ENCODE data around the gene NEK10.
A peak's percentile ranks its signal among the peaks of the same experiment; 100 is the strongest.
"Not testable (repeated sequence)": the region's sequence is repeated elsewhere in the genome, so short reads cannot be mapped to it uniquely, and the experiment has no call there.

Gene NEK10

GRCh38 chr3:27352047-27352446, 17.1 kb downstream of the NEK10 start:
- FAIRE-seq: no peak
- no peak for DNase-seq (ENCODE audit: low spot score)

GRCh38 chr3:27349832-27350231, 19.4 kb downstream of the NEK10 start:
- FAIRE-seq: peak; percentile 30

GRCh38 chr3:27345959-27346865, 23.0 kb downstream of the NEK10 start:
- FAIRE-seq: no peak

More at GRCh38 chr3:27349832-27350231, 19.4 kb downstream of the NEK10 start:
- DNase-seq (ENCODE audit: low spot score): no peak

GRCh38 chr3:27345493-27345892, 23.7 kb downstream of the NEK10 start:
- DNase-seq (ENCODE audit: low spot score) (no peak), FAIRE-seq (no peak)

More at GRCh38 chr3:27345959-27346865, 23.0 kb downstream of the NEK10 start:
- no peak for DNase-seq (ENCODE audit: low spot score)

- no peak for DNase-seq (ENCODE audit: low spot score)
- FAIRE-seq: no peak
These were observed 24.1 kb downstream of the NEK10 start for GRCh38 chr3:27345045-27345444.

GRCh38 chr3:27344192-27344591, 25.0 kb downstream of the NEK10 start:
- no peak for FAIRE-seq
- no peak for DNase-seq (ENCODE audit: low spot score)

- DNase-seq (ENCODE audit: low spot score) (no peak), FAIRE-seq (no peak)
These were observed 26.9 kb downstream of the NEK10 start for GRCh38 chr3:27342267-27342666.

GRCh38 chr3:27340534-27340933, 28.6 kb downstream of the NEK10 start:
- DNase-seq (ENCODE audit: low spot score) (no peak), FAIRE-seq (no peak)

GRCh38 chr3:27335571-27335970, 33.6 kb downstream of the NEK10 start:
- DNase-seq (ENCODE audit: low spot score) (no peak), FAIRE-seq (no peak)

- FAIRE-seq (peak; percentile 66), DNase-seq (ENCODE audit: low spot score) (no peak)
These were observed 35.3 kb downstream of the NEK10 start for GRCh38 chr3:27333843-27334242.

- FAIRE-seq; DNase-seq (ENCODE audit: low spot score): not testable (repeated sequence)
These were observed 40.0 kb downstream of the NEK10 start for GRCh38 chr3:27328982-27329762.

GRCh38 chr3:27326629-27327545, 42.3 kb downstream of the NEK10 start:
- peak; percentile 62 for DNase-seq (ENCODE audit: low spot score)
- FAIRE-seq: peak; percentile 71

GRCh38 chr3:27326202-27326601, 43.0 kb downstream of the NEK10 start:
- DNase-seq (ENCODE audit: low spot score): no peak
- FAIRE-seq: no peak

GRCh38 chr3:27325419-27325818, 43.8 kb downstream of the NEK10 start:
- FAIRE-seq (no peak), DNase-seq (ENCODE audit: low spot score) (no peak)

GRCh38 chr3:27324686-27325085, 44.5 kb downstream of the NEK10 start:
- DNase-seq (ENCODE audit: low spot score) (no peak), FAIRE-seq (no peak)

GRCh38 chr3:27323087-27323570, 46.1 kb downstream of the NEK10 start:
- DNase-seq (ENCODE audit: low spot score) (no peak), FAIRE-seq (no peak)

GRCh38 chr3:27322634-27323033, 46.5 kb downstream of the NEK10 start:
- FAIRE-seq: no peak
- DNase-seq (ENCODE audit: low spot score): no peak

- DNase-seq (ENCODE audit: low spot score): no peak
- FAIRE-seq: no peak
These were observed 49.2 kb downstream of the NEK10 start for GRCh38 chr3:27319847-27320526.

GRCh38 chr3:27319304-27319703, 49.9 kb downstream of the NEK10 start:
- no peak for FAIRE-seq

GRCh38 chr3:27317096-27317495, 52.1 kb downstream of the NEK10 start:
- DNase-seq (ENCODE audit: low spot score): no peak
- no peak for FAIRE-seq

More at GRCh38 chr3:27319304-27319703, 49.9 kb downstream of the NEK10 start:
- DNase-seq (ENCODE audit: low spot score): no peak
